ENCODE data around the gene TINAGL1. TPM values are rescaled to one million over a fixed set of nuclear protein-coding genes. Genes with fewer than 3 reads are reported as not detected.
A peak's percentile ranks its signal among the peaks of the same experiment; 100 is the strongest.

Gene TINAGL1
- total and polyA plus RNA-seq, 2 of the 13 experiments (the other 11 are each of a cell fraction or from before 2014, with no cell fraction given): 24.7 to 76.8 TPM

GRCh38 chr1:31572323-31573104 is 3.8 kb upstream of the TINAGL1 start (continued):
- TF ChIP-seq ZNF883 (CRISPR knock-in tag; IDR thresholded peaks at IDR 0.05; ENCODE audit: not compliant biosample characterization): no peak
- TF ChIP-seq MLXIP (CRISPR knock-in tag; IDR thresholded peaks at IDR 0.05; ENCODE audit: borderline replicate concordance): no peak
- TF ChIP-seq CBX2 (IDR thresholded peaks at IDR 0.05; ENCODE audit: low read depth, low read length): no peak
- TF ChIP-seq CBX2 (CRISPR knock-in tag; IDR thresholded peaks at IDR 0.05; ENCODE audit: low read depth): no peak
- no peak for TF ChIP-seq ZNF569 (CRISPR knock-in tag; IDR thresholded peaks at IDR 0.05; ENCODE audit: borderline replicate concordance)
- TF ChIP-seq ZBTB25 (CRISPR knock-in tag; IDR thresholded peaks at IDR 0.05): 0 out of 2 replicates have a peak, but pooled peaks have one; percentile 42
- TF ChIP-seq ATF5 (CRISPR knock-in tag; IDR thresholded peaks at IDR 0.05; ENCODE audit: low read depth): no peak
- TF ChIP-seq BCLAF1 (IDR thresholded peaks at IDR 0.05): no peak
- no peak for TF ChIP-seq MBNL3 (CRISPR knock-in tag; conservative IDR thresholded peaks at IDR 0.05)
- peak; percentile 32; the same call in 1 of the 2 replicates for TF ChIP-seq ZNF788 (CRISPR knock-in tag; IDR thresholded peaks at IDR 0.05; ENCODE audit: borderline replicate concordance)
- no peak for TF ChIP-seq CC2D1A (CRISPR knock-in tag; IDR thresholded peaks at IDR 0.05)
- TF ChIP-seq ARID5B (CRISPR knock-in tag; IDR thresholded peaks at IDR 0.05): peak; percentile 83
- TF ChIP-seq SSRP1 (CRISPR knock-in tag; IDR thresholded peaks at IDR 0.05): no peak
- no peak for TF ChIP-seq ETV5 (CRISPR knock-in tag; IDR thresholded peaks at IDR 0.05; ENCODE audit: borderline replicate concordance)
- TF ChIP-seq ZNF850 (CRISPR knock-in tag; conservative IDR thresholded peaks at IDR 0.05): no peak

Measured in HepG2 (cell line).